ENCODE measurements around the gene OR1J1. TPM values are rescaled to one million over a fixed set of nuclear protein-coding genes. Genes with fewer than 3 reads are reported as not detected.

Gene OR1J1
- total and polyA plus RNA-seq, 2 of the 8 experiments (the other 6 are each of a cell fraction or from before 2014, with no cell fraction given) = not detected

- no peaks in the 10 kb centered on the region for H4K20me1 ChIP-seq (replicated peaks in 1 of 2; ENCODE audit: control insufficient read depth in 1 of 2, insufficient read depth in 2 of 2, low read length in 2 of 2)
- H3K56ac ChIP-seq (replicated peaks; ENCODE audit: insufficient read length, low read depth, low read length) = no peak overlapping the region
- no peak overlapping the region for H3K18ac ChIP-seq (ENCODE audit: extremely low read depth, low read length)
- DNase-seq (ENCODE audit: low read depth in 1 of 2, low spot score in 2 of 2) = no peak
- ChIA-PET POLR2A (ENCODE audit: partially characterized antibody) (no interaction called here), CTCF (ENCODE audit: partially characterized antibody) (no interaction called here)
- WGBS, 2 experiments (ENCODE audit: extremely low coverage in 1 of 2, insufficient coverage in 1 of 2, insufficient read length in 1 of 2, insufficient replicate concordance in 2 of 2, low coverage in 1 of 2, low lambda C conversion rate in 2 of 2, missing lambda C conversion rate in 1 of 2) = 74% methylated on average over 10 of the region's 10 CpGs; no CpG with 5 or more reads in 1 of the 2 experiments
- H4K8ac ChIP-seq (ENCODE audit: extremely low read depth, insufficient read depth, low read length) = no peak overlapping the region
- H3K4ac ChIP-seq (replicated peaks; ENCODE audit: insufficient read length, low read depth, low read length) = no peak overlapping the region
- H2AK5ac ChIP-seq (ENCODE audit: low read depth, low read length) = no peak overlapping the region
- H3K27ac ChIP-seq (ENCODE audit: low read depth, low read length) = no peak overlapping the region
- H3K79me2 ChIP-seq (ENCODE audit: control insufficient read depth in 1 of 2, insufficient read depth in 2 of 2, low read length in 2 of 2) = no peaks in the 10 kb centered on the region
- no peak overlapping the region for H3K23ac ChIP-seq (ENCODE audit: insufficient read length)
- no peaks in the 10 kb centered on the region for H3K4me1 ChIP-seq (replicated peaks in 1 of 4; ENCODE audit: control insufficient read depth in 3 of 4, insufficient read depth in 4 of 4, low read length in 3 of 4)
- H3K36me3 ChIP-seq (ENCODE audit: control insufficient read depth in 2 of 4, insufficient read depth in 4 of 4, low read length in 3 of 4) = no peaks in the 10 kb centered on the region; a peak in 1 of 8 replicates
- no peaks in the 10 kb centered on the region for H3K79me1 ChIP-seq (ENCODE audit: low read depth, low read length)
- FAIRE-seq = no peak
- no peak overlapping the region for H4K91ac ChIP-seq (replicated peaks; ENCODE audit: insufficient read length, low read length)
- H4K5ac ChIP-seq (ENCODE audit: insufficient read length, low read depth, low read length) = no peak overlapping the region
- TF ChIP-seq SRF (IDR thresholded peaks at IDR 0.05; ENCODE audit: low read depth, low read length) (no peak), NANOG (IDR thresholded peaks at IDR 0.05; ENCODE audit: insufficient read depth, low read depth, low read length, poor library complexity, severe bottlenecking) (no peak), SAP30 (IDR thresholded peaks at IDR 0.05; ENCODE audit: insufficient read depth, insufficient replicate concordance, low read length) (no peak), HDAC6 (IDR thresholded peaks at IDR 0.05; ENCODE audit: low read depth, low read length) (no peak)
- H2AFZ ChIP-seq (ENCODE audit: low read length) = no peak overlapping the region
- H3K14ac ChIP-seq (ENCODE audit: insufficient read length) = no peak overlapping the region
- peaks cover 78 to 81% of the 10 kb centered on the region in 2 experiments for H3K9me3 ChIP-seq (ENCODE audit: insufficient read depth in 2 of 2, low read depth in 1 of 2, low read length in 1 of 2)
- H3K27me3 ChIP-seq (replicated peaks in 1 of 4; ENCODE audit: control insufficient read depth in 3 of 4, extremely low read depth in 1 of 4, insufficient read depth in 3 of 4, low read length in 3 of 4) = no peaks in the 10 kb centered on the region
- no peak overlapping the region for H3K4me2 ChIP-seq (ENCODE audit: insufficient read depth in 1 of 2, low read depth in 2 of 2, low read length in 2 of 2)
- H2BK120ac ChIP-seq (replicated peaks; ENCODE audit: low read depth, low read length) = no peak overlapping the region
- no peak overlapping the region for H2BK5ac ChIP-seq (ENCODE audit: low read depth, low read length)
- no peak overlapping the region for H3K9ac ChIP-seq (replicated peaks in 1 of 4; ENCODE audit: extremely low read depth in 1 of 4, low read depth in 3 of 4, low read length in 3 of 4)
- H3K23me2 ChIP-seq (ENCODE audit: low read depth, low read length) = no peaks in the 10 kb centered on the region; the same call in 1 of the 2 replicates
- no peak overlapping the region for H2BK15ac ChIP-seq (ENCODE audit: low read length)
- H2BK12ac ChIP-seq (ENCODE audit: low read depth, low read length) = no peak overlapping the region
- H3K4me3 ChIP-seq (ENCODE audit: extremely low read depth in 1 of 4, insufficient read depth in 2 of 4, low read depth in 3 of 4, low read length in 4 of 4) = no peak overlapping the region
- H2BK20ac ChIP-seq (ENCODE audit: low read length) = no peak overlapping the region
Observed at GRCh38 chr9:122526602-122527001, 48.9 kb upstream of the OR1J1 start.
